GM12865 (cell line): Measurements from ENCODE around the gene NOP53.

Experiments used
- DNase-seq: peaks from one replicate; pipeline ENCODE4 v3.0.0; 2010; ENCODE audit warnings: low read depth
- H3K4me3 ChIP-seq: 2 replicates; pipeline ENCODE4 v1.5.1; 2011; ENCODE audit warnings: mild to moderate bottlenecking, low read depth, low read length, control low read depth
- CTCF ChIP-seq: IDR thresholded peaks from 2 replicates; pipeline ENCODE4 v1.5.1; 2011; ENCODE audit warnings: low read length, control low read depth, low read depth, inconsistent platforms; ENCODE audit not compliant: insufficient read depth; ENCODE audit errors: missing control alignments

The NOP53 gene

GRCh38 chr19:47745010-47745901, at the start of gene NOP53:
Gene NOP53 (plus strand): TSS chr19:47745546. CDS start chr19:47745560, 14 bp downstream.
- no peak for TF ChIP-seq CTCF
- DNase-seq = peak; percentile 99
- peak within 1 kb of the TSS; percentile 65 for H3K4me3 ChIP-seq

GRCh38 chr19:47696635-47697034, 48.7 kb upstream of the NOP53 start:
- H3K4me3 ChIP-seq = no peak overlapping the region
- DNase-seq = no peak
- TF ChIP-seq CTCF = no peak

GRCh38 chr19:47697863-47698609, 47.3 kb upstream of the NOP53 start:
- peak; percentile 100 for TF ChIP-seq CTCF
- no peak overlapping the region for H3K4me3 ChIP-seq

GRCh38 chr19:47698631-47699359, 46.6 kb upstream of the NOP53 start:
- DNase-seq = no peak
- H3K4me3 ChIP-seq = no peak overlapping the region
- TF ChIP-seq CTCF = no peak

More at GRCh38 chr19:47697863-47698609, 47.3 kb upstream of the NOP53 start:
- DNase-seq = peak; percentile 83

- peak; percentile 68 for DNase-seq
Measured at GRCh38 chr19:47699360-47699917, 45.9 kb upstream of the NOP53 start.

More at GRCh38 chr19:47699360-47699917, 45.9 kb upstream of the NOP53 start:
- H3K4me3 ChIP-seq = no peak overlapping the region
- peak; percentile 95 for TF ChIP-seq CTCF
